Osteoblast (primary cell): ENCODE measurements around the gene CDR2. TPM values are rescaled to one million over a fixed set of nuclear protein-coding genes. Genes with fewer than 3 reads are reported as not detected.

Experiments used
- DNase-seq: peaks from one replicate; pipeline ENCODE4 v3.0.0; 2011; ENCODE audit warnings: low spot score, mixed read lengths; ENCODE audit not compliant: insufficient read length; ENCODE audit errors: missing footprints
- H2AFZ ChIP-seq: 2 replicates; pipeline ENCODE4 v1.6.0; 2011; ENCODE audit warnings: mild to moderate bottlenecking, low read length
- H3K27ac ChIP-seq: 2 replicates; pipeline ENCODE4 v1.5.1; 2011; ENCODE audit warnings: mild to moderate bottlenecking, low read depth, low read length, moderate library complexity
- H3K27me3 ChIP-seq: 2 replicates; pipeline ENCODE4 v1.6.0; 2012; ENCODE audit warnings: mild to moderate bottlenecking, control low read depth, inconsistent platforms, low read length, moderate library complexity; ENCODE audit not compliant: insufficient read depth
- H3K36me3 ChIP-seq: 2 replicates; pipeline ENCODE4 v1.5.1; 2011; ENCODE audit warnings: mild to moderate bottlenecking, low read length, control low read depth, moderate library complexity; ENCODE audit not compliant: insufficient read depth
- H3K4me1 ChIP-seq: 2 replicates; pipeline ENCODE4 v1.5.1; 2011; ENCODE audit warnings: mild to moderate bottlenecking, low read length, control low read depth, moderate library complexity; ENCODE audit not compliant: insufficient read depth
- H3K4me2 ChIP-seq: 2 replicates; pipeline ENCODE4 v1.6.0; 2011; ENCODE audit warnings: mild to moderate bottlenecking, low read length; ENCODE audit not compliant: insufficient read depth
- H3K4me3 ChIP-seq: fragments of 200-600 bp; sonication (generic); 3 replicates; pipeline ENCODE4 v1.5.1; 2012; ENCODE audit warnings: mild to moderate bottlenecking, low read length, inconsistent platforms; ENCODE audit not compliant: insufficient read depth
- H3K79me2 ChIP-seq: 2 replicates; pipeline ENCODE4 v1.6.0; 2012; ENCODE audit warnings: mild to moderate bottlenecking, low read length, control low read depth, inconsistent platforms; ENCODE audit not compliant: insufficient read depth
- H3K9me3 ChIP-seq: 2 replicates; pipeline ENCODE4 v1.5.1; 2011; ENCODE audit warnings: low read depth, low read length, control low read depth
- H4K20me1 ChIP-seq: 2 replicates; pipeline ENCODE4 v1.6.0; 2012; ENCODE audit warnings: mild to moderate bottlenecking, low read length, control low read depth; ENCODE audit not compliant: insufficient read depth
- total RNA-seq: library from RNA; depleted of rRNA; stranded (reverse); fragments of >200 nt; gene quantifications from 2 replicates; pipeline ENCODE4 v1.2.3, GENCODE V29; 2012
- TF ChIP-seq, protein P1 (sequence below): IDR thresholded peaks from 2 replicates; pipeline ENCODE4 v1.5.1; 2011; ENCODE audit warnings: mild to moderate bottlenecking, low read depth, low read length, moderate library complexity; ENCODE audit errors: extremely low read depth

CDR2 gene
- total RNA-seq, 1 donor = 52.5 TPM

GRCh38 chr16:22323959-22324786, 50.2 kb downstream of the CDR2 start:
- H3K79me2 ChIP-seq = peaks cover 8% of the 10 kb centered on the region
- H3K27ac ChIP-seq = no peak overlapping the region
- no peak overlapping the region for H3K4me2 ChIP-seq
- H3K27me3 ChIP-seq = no peaks in the 10 kb centered on the region
- H4K20me1 ChIP-seq = peaks cover 20% of the 10 kb centered on the region
- H3K9me3 ChIP-seq = no peaks in the 10 kb centered on the region
- no peak overlapping the region for H3K4me3 ChIP-seq
- TF ChIP-seq, protein P1, sequence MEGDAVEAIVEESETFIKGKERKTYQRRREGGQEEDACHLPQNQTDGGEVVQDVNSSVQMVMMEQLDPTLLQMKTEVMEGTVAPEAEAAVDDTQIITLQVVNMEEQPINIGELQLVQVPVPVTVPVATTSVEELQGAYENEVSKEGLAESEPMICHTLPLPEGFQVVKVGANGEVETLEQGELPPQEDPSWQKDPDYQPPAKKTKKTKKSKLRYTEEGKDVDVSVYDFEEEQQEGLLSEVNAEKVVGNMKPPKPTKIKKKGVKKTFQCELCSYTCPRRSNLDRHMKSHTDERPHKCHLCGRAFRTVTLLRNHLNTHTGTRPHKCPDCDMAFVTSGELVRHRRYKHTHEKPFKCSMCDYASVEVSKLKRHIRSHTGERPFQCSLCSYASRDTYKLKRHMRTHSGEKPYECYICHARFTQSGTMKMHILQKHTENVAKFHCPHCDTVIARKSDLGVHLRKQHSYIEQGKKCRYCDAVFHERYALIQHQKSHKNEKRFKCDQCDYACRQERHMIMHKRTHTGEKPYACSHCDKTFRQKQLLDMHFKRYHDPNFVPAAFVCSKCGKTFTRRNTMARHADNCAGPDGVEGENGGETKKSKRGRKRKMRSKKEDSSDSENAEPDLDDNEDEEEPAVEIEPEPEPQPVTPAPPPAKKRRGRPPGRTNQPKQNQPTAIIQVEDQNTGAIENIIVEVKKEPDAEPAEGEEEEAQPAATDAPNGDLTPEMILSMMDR = no peak
- no peaks in the 10 kb centered on the region for H3K4me1 ChIP-seq
- H3K36me3 ChIP-seq = peaks cover 59% of the 10 kb centered on the region
- no peak overlapping the region for H2AFZ ChIP-seq
- DNase-seq = peak; percentile 42

DNA sequence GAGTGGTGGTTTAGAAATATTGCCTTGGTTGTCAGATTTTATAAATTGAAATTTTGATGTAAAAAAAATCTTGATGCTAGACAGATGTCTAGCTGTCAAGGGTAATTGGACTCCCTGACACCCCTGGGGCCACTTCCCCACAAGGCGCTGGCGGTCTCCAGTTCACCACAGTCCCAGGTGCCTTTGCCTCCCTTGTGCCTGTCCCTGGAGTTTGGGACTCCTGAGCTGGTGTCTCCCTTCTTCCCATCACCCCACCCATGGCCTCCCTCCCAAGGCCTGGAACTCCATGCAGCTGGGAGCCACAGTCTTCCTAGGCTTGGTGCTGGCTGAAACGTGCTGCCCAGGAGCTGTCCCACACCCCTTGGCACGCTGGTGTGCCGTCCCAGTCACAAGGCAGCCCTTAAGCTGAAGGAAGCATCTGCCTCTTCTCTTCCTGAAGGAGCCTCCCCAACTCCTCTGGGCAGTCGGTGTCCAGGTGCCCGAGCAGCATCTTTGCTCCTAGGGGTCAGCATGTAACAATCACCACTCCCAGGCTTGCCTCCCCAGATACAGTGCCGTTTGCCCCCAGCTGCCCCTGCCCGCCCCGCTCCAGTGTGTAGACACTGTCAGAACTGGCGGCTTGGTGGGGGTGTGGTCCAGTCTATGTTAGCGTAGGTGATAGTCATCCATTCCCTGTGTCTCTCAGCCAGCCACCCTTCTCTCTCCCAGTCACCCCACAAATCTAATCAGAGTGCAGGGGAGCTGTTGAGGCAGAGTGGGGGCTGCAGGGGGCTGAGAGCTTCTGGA, 51.1 kb downstream of the CDR2 start:
- Histone ChIP-seq H2AFZ (no peak overlapping the region), H4K20me1 (peaks cover 20% of the 10 kb centered on the region), H3K9me3 (no peaks in the 10 kb centered on the region), H3K4me1 (no peaks in the 10 kb centered on the region), H3K79me2 (peaks cover 8% of the 10 kb centered on the region), H3K27ac (no peak overlapping the region), H3K27me3 (no peaks in the 10 kb centered on the region), H3K36me3 (peaks cover 59% of the 10 kb centered on the region), H3K4me3 (no peak overlapping the region), H3K4me2 (no peak overlapping the region)
- DNase-seq = peak; percentile 63
- TF ChIP-seq, protein P1 = no peak

GRCh38 chr16:22322741-22323140, 51.7 kb downstream of the CDR2 start:
- H3K79me2 ChIP-seq = peaks cover 8% of the 10 kb centered on the region
- H3K9me3 ChIP-seq = no peaks in the 10 kb centered on the region
- H3K4me1 ChIP-seq = no peaks in the 10 kb centered on the region
- TF ChIP-seq, protein P1 = no peak
- no peak overlapping the region for H2AFZ ChIP-seq
- no peak overlapping the region for H3K4me2 ChIP-seq
- peaks cover 58% of the 10 kb centered on the region for H3K36me3 ChIP-seq
- peaks cover 20% of the 10 kb centered on the region for H4K20me1 ChIP-seq
- H3K4me3 ChIP-seq = no peak overlapping the region
- peak; percentile 51 for DNase-seq
- H3K27ac ChIP-seq = no peak overlapping the region
- no peaks in the 10 kb centered on the region for H3K27me3 ChIP-seq

- Histone ChIP-seq H3K79me2 (peaks cover 8% of the 10 kb centered on the region), H3K9me3 (no peaks in the 10 kb centered on the region), H3K36me3 (peaks cover 57% of the 10 kb centered on the region), H3K4me3 (no peak overlapping the region), H3K27ac (no peak overlapping the region), H3K27me3 (no peaks in the 10 kb centered on the region), H2AFZ (no peak overlapping the region), H3K4me1 (no peaks in the 10 kb centered on the region), H3K4me2 (no peak overlapping the region), H4K20me1 (peaks cover 17% of the 10 kb centered on the region)
- peak; percentile 65 for DNase-seq
- TF ChIP-seq, protein P1 = no peak
Observed at GRCh38 chr16:22322021-22322471, 52.4 kb downstream of the CDR2 start.
